A549 (cell line): Measurements from ENCODE around the gene OAS3.

Source experiments
- CTCF ChIP-seq: fragments of >200 bp; sonication (Bioruptor Twin); formaldehyde crosslinking; IDR thresholded peaks from 3 replicates; pipeline ENCODE4 v1.5.1; 2016
- EP300 ChIP-seq, 2 experiments: fragments of >200 bp; sonication (Bioruptor Twin); formaldehyde crosslinking; IDR thresholded peaks; 2 replicates in 1 of 2; 3 replicates in 1 of 2; pipeline ENCODE4 v1.6.1; 2016 to 2017
- GATA3 ChIP-seq: IDR thresholded peaks from 2 replicates; pipeline ENCODE4 v1.6.1; 2012; ENCODE audit warnings: borderline replicate concordance
- JUN ChIP-seq, 2 experiments: fragments of >200 bp; sonication (Bioruptor Twin); formaldehyde crosslinking; IDR thresholded peaks; 2 replicates in 1 of 2; 3 replicates in 1 of 2; pipeline ENCODE4 v1.6.1; 2016 to 2017
- KDM1A ChIP-seq: fragments of 200-600 bp; sonication (generic); IDR thresholded peaks from 2 replicates; pipeline ENCODE4 v1.6.1; 2016; ENCODE audit warnings: low read depth, mild to moderate bottlenecking
- POLR2A ChIP-seq: IDR thresholded peaks from 2 replicates; pipeline ENCODE4 v1.6.1; 2012; ENCODE audit warnings: mild to moderate bottlenecking, low read length
- RAD21 ChIP-seq, 2 experiments: fragments of >200 bp in 1 of 2; sonication (Bioruptor Twin) in 1 of 2; formaldehyde crosslinking in 1 of 2; IDR thresholded peaks in 1 of 2; conservative IDR thresholded peaks in 1 of 2; 2 replicates in 1 of 2; 3 replicates in 1 of 2; pipeline ENCODE4 v1.6.1; 2012 to 2018; ENCODE audit warnings: inconsistent platforms in 1 of 2
- RNF2 ChIP-seq: fragments of 200-600 bp; sonication (generic); IDR thresholded peaks from 2 replicates; pipeline ENCODE4 v1.6.1; 2016; ENCODE audit warnings: low read depth, mild to moderate bottlenecking, antibody characterized with exemption, moderate library complexity, borderline replicate concordance
- SMC3 ChIP-seq: fragments of >200 bp; sonication (Bioruptor Twin); formaldehyde crosslinking; IDR thresholded peaks from 3 replicates; pipeline ENCODE4 v1.6.1; 2018; ENCODE audit warnings: inconsistent platforms
- ZFP36 ChIP-seq: fragments of 450-650 bp; IDR thresholded peaks from 2 replicates; pipeline ENCODE4 v1.6.1; 2014; ENCODE audit warnings: borderline replicate concordance; ENCODE audit not compliant: partially characterized antibody
- TF ChIP-seq, protein P1 (sequence below): fragments of 250-450 bp; sonication (Bioruptor Pico); IDR thresholded peaks from 2 replicates; pipeline ENCODE4 v1.5.0; 2021; ENCODE audit warnings: mild to moderate bottlenecking, moderate library complexity, borderline replicate concordance

DNA sequence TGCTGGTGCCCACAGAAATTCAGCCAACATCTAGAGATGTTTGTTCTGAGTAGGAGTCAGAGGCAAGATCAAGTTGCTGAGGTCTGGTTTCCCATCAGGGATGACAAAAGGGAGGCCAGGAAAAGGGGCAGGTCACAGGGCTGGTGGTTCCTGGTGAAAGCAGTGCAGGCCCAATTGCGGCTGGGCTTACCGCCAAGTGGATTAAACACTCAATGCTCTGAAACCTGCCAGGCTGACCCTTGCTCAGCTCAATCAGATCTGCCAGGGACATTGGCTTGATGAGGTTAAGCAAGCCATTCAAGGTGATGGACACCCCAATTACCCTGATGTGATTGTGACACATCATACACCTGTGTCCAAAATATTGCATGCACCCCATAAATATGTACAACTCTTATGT lies 37.0 kb upstream of the OAS3 start:
- no peak for TF ChIP-seq CTCF
- TF ChIP-seq POLR2A: no peak
- TF ChIP-seq SMC3: no peak
- no peak for TF ChIP-seq KDM1A
- TF ChIP-seq RNF2: no peak
- no peak for TF ChIP-seq GATA3
- TF ChIP-seq, protein P1, sequence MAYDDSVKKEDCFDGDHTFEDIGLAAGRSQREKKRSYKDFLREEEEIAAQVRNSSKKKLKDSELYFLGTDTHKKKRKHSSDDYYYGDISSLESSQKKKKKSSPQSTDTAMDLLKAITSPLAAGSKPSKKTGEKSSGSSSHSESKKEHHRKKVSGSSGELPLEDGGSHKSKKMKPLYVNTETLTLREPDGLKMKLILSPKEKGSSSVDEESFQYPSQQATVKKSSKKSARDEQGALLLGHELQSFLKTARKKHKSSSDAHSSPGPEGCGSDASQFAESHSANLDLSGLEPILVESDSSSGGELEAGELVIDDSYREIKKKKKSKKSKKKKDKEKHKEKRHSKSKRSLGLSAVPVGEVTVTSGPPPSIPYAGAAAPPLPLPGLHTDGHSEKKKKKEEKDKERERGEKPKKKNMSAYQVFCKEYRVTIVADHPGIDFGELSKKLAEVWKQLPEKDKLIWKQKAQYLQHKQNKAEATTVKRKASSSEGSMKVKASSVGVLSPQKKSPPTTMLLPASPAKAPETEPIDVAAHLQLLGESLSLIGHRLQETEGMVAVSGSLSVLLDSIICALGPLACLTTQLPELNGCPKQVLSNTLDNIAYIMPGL (CRISPR knock-in tag): no peak
- no peak for TF ChIP-seq EP300 (IDR thresholded peaks at IDR 0.05)
- TF ChIP-seq ZFP36: no peak
- no peak for TF ChIP-seq JUN (IDR thresholded peaks at IDR 0.05)
- TF ChIP-seq RAD21 (conservative IDR thresholded peaks at IDR 0.05 in 1 of 2, IDR thresholded peaks at IDR 0.05 in 1 of 2): no peak
